CD4-positive, alpha-beta T cell treated with Interleukin-4 for 4 hours (primary cell): ENCODE measurements around the gene TRPM3.
"Not testable (repeated sequence)": the region's sequence is repeated elsewhere in the genome, so short reads cannot be mapped to it uniquely, and the experiment has no call there.

Source experiments
- DNase-seq: peaks from one replicate; pipeline ENCODE4 v3.0.0-alpha.2; 2020

The TRPM3 gene

DNA sequence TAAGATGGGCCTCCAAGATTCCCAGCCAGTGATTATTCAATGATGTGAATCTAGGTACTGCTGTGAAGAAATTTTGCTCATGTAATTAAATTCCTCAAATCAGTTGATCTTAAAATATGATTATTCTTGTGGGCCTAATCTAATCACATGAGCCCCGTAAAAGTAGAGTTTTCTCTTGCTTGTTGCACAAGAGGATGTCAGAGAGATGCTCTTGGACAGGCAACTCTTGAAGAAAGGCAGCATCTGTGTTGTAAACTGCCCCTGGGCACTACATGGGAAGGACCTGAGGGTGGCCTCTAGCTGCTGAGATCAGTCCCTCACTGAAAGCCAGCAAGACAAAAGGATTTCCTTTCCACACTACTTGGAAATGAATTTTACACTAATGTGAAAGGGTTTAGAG lies 132.9 kb downstream of the TRPM3 start:
- DNase-seq: no peak

DNA sequence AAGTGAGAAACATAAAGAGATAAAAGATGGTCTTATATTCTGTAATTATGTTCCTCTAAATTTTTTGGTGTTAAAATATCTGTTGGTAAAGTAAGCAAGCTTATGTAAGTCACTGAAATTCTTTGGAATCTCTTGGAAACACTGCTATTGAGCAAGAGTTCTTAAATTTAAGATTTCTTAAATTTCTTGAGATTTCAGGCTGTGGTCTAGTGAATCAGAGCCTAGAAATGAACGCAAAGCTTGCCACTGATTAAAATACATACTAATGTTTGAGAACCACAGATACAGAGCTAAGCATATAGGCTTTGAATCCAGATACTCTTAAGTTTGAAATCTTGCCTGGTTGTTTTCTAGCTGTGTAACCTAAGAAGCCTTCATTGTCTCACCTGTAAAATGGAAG lies 133.4 kb downstream of the TRPM3 start:
- DNase-seq: no peak

DNA sequence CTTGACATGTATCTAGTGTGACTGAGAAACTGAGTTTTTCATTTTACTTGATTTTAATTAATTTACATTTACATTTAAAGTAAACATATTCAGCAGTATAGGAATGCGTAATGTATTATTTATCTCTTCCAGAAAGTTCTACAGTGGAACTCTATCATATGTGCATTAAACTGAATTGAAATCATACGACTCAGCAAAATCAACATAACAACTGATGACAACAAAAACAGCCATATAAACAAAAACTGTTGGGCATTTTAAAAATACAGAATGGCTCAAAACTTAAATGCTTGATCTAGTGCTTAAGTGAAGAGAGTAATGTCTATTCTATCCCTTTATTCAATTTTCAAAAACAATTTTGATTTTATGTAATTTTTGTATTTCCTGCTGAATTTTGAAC lies 134.4 kb downstream of the TRPM3 start:
- DNase-seq: no peak

DNA sequence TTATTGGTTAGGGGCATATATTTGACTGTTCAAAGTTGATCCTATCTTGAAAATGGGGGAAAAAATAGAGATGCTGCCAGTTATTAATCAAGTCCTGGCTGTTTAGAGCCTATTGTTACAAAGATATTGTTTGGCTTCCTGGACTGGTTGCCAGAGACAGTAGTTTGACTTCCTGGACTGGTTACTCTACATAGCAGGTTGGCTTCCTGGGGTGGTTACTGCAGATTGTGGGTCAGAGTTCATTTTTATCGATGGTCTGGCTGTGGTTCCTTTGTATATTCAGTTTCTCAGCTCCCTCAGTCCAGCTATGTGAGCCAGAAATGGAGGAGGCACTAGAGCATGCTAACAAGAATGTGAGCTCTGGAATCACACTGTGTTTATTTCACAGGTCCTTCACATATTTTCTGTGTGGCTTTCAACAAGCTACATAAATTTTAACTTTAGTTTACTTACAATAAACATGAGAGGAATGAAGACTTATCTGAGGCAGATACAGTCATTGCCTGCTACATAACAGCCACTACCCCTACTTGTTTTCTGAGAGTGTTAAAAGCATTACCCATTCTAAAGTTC lies 137.6 kb downstream of the TRPM3 start:
- DNase-seq: no peak

DNA sequence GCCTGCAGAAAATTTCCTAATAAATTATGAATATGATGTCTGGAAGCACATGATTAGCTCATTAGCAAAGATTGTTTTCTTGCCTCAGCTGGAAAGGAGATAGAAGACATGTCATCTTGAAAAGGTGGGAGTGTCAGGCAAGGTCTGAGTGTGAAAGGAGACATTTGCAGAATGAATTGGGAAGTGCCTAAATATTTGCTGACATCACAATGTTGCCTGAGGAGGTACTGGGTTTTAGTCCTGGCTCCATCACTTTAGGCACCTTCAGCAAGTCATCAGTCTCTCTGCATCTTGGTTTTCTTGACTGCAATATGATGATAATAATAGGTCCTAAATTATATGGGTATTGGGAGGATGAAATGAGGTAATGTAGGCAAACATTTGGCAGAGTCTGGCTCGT lies 140.1 kb downstream of the TRPM3 start:
- no peak for DNase-seq

DNA sequence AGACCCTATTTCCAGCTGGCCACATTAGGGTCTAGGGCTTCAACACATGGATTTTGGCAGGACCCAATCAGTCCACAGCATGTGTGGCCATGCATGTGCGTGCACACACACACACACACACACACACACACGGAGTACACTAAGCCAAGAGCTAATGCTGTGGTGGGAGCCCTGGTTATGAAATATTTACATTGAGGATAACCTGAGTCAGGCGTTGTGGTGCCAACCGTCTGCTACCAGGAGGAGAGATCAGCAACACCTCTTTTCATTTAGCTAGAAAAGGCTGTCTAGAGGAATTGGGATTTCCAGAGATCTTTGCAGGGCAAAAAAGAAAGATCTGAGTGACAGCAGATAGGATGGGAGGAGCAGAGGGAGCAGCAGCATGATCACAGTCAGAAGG lies 141.5 kb downstream of the TRPM3 start:
- no peak for DNase-seq

DNA sequence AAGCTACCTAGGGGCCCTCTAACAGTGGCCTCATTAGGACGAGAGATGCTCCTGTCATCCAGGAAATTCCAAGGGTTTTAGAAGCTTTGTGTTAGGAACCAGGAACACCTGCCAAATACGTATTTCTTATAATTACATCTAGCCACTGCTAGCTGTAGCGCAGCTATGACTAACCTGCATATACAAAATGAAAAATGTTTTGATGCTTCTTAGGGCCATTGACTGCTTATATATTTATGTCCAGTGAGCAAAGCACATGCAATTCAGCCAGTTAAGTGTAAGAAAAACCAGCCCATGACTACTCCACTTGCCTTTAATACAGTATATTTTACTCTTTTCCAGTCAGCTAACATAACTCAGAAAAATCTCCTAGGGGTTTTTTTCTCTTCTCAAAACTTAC lies 143.3 kb downstream of the TRPM3 start:
- DNase-seq: no peak

DNA sequence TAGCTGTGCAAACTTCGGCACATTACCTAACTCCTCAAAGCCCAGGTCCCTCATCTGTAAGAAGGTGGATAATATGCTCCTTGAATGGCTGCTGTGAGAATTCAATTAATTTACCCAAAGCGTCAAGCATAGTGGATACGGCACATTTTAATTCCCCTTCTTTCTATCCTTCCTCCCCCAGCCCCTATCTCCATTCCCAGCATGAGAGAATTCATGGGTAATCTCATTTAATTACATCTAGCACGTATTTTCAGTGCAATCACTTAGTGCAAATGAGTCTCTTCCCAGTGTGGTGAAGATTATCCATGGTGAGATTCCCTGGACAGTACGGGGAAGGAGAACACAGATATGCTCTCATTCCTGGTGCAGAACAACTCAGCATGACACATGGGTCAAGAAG lies 145.6 kb downstream of the TRPM3 start:
- DNase-seq: no peak

DNA sequence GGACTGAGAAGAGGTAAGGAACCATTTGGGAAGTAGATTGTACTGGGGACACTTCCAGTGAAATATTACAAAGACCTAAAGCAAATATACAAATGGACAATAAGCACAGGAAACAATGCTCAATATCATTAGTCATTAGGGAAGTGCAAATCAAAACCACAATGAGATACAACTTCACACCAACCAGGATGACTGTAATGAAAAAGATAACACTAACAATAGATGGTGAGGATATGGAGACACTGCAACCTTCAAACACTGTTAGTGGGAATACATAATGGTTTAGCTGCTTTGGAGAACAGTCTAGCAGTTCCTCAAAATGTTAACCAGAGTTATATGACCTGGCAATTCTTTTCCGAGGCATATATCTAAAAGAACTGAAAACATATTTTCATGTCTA lies 149.7 kb downstream of the TRPM3 start:
- DNase-seq: no peak

DNA sequence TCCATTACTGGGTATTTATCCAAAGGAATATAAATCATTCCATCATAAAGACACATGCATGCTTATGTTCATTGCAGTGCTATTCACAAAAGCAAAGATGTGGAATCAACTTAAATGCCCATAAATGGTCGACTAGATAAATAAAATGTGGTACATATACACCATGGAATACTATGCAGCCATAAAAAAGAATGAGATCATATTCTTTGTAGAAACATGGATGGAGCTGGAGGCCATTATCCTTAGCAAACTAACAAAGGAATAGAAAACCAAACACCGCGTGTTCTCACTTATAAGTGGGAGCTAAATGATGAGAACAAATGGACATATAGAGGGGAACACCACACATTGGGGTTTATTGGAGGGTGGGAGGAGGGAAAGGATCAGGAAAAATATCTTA lies 155.0 kb downstream of the TRPM3 start:
- not testable (repeated sequence) for DNase-seq

DNA sequence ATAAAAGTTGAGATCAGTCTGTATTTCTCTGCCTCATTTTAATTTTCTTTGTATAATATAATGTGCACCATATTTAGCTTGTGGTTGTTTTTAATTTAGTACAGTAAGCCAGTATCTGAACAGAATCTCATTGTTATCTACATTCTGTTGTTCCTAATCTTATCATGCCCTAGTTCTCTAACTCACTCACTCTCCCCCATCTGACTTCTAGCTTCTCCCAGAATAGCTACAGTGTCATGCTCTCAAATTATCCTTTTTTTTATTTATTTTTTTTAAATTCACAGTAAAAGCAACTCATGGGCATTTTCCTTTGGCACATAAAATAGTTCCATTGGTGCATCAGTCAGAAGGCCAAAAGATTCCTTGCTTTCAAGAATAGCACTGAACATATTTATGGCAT lies 156.6 kb downstream of the TRPM3 start:
- DNase-seq: no peak

DNA sequence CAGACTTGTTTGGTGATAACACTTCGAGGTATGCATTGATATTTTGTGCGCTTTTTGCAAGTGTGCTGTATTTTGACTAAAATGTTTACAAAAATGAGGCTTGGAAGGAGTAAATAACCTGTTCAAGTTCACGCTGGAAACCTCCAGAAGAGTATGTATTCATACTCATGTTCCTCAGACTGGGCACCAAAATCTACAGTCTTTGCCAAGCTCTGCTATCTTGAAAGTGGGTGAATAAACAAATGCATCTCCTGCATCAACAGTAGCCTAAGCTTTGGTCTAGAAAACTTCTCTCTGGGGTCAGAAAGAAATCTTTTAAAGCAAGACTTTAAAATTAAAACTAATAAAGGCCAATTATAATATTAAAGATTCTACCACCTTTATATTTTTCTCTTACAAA lies 157.9 kb downstream of the TRPM3 start:
- DNase-seq: no peak

DNA sequence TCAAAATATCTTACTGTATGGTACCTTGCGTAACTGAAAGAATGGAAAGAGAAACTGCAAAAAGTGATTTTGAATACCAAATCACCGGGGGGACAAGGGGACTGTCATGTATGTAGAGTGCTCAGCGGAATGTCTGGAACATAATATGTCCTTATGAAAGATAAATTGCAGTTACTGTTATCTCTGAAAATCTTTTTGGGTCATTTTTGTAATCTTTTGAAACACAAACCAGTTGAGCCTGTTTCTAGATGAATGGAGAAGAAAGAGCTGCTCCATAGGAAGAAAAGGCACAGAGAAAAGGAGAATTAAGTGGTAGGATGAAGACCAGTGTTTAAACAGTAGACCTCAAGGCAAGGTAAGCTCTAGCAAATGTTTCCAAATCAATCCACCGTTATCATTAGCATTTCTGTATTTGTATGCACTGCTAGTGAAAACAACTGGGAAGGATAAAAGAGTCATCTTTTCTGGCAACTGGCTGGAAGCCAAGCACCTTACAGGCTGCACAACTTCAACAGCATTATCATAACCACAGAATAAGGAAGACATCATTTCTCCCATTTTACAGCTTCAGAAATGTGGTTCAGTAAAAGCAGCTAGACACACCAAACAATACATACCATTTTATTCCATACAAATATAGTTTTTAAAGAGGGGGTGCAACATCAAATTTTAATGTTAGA lies 158.5 kb downstream of the TRPM3 start:
- no peak for DNase-seq

DNA sequence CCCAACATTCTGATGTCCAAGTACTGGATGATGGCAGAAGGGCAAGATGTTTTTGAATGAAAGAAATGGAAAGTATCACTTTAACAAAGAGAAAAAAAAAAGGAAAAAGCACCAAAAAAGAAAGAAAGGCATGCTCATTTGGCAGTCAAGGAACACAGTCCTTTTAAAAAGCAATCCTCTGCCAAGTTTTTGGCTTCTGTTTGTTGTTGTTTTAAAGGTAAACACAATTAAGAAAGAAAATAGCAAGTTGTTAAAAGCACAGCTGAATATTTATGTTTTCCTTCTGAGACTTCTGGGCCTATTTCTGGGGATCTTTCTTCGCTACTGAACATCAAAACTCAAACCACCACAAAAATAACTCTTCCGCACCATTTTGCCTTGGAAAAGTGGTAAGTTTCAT lies 162.1 kb downstream of the TRPM3 start:
- DNase-seq: no peak

DNA sequence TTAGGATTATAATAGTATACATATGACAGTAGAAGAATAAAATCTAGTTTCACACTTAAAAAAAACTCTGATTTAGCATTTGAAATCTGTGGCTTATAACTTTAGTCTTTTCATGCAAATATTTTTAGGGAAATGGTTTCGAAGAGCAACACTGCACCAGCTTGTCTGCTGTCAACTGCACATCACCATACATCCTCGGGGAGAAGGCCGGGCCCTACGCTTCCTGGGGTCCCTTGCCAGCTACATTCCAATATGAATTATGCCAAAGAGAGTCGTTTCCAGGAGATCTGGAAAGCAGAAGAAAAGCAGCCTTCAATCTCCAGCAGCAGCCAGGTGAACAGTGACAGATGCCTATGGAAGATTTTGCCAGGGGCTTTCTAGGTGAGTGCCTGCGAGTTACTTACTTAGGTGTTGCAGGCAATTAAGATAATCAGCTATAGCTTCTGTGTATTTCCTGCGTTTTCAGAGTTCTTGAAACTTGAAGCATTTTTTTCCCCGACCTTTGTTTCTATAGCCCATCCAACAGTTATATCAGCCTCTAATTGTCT lies 166.8 kb downstream of the TRPM3 start:
- no peak for DNase-seq

DNA sequence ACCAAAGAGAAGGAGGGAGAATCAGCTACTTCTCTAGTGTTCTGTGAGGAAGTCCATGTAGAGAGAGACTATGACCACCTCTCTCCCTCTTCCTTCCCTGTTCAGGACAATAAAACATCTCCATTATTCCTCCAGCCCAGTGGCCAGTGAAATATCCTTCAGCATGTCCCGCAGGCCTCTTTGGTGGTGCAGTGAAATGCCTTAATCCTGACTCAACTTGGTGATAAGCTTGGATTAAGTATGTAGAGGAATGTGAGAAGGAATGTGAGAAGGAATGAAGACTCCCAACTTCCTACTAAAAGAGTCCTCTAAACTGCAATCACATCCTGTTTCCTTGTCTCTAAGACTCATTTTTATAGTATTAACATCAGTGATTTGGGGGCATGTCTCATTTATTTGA lies 167.3 kb downstream of the TRPM3 start:
- no peak for DNase-seq

DNA sequence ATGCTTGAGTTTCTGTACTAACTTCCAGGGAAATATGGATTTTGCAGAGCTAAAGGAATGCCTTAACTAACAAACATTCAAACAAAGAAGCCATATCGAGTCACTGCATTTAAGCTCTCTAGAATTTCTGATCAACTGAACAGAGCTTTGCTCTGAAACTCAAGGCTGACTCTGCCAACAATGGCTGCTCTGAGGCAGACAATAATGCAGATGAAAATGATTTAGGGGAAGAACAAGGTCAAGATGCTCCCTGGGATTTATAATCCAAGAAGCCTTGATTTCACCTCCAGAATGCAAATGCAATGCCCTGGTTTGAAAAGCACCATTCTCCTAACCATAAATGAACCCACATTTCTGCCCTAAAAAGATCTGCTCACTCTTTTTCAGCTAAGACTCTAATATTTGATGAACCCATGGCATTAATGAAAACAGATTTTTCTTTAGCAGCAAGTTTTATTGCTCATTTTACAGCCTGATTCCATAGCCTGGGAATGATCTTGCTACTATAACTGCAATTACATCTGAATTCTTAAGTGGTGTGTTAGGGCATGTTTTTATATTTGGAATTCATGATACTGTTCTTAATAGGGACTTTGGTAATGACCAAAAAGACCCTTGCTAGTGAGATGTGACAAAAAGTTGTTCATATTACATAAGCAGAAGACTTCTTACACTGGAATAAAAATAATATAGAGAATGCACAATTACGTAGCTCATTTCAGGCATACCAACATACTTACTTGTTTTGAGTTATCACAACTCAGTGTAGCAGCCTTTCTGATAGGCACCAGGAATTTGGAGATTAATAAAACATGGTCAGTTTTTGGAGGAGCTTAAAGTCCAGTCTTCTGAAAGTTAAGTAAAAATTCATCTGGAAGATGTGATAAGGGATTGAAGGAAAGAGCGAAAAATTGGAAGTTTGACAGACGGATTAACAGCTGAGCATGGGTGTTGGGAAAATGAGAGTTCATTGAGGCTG lies 169.4 kb downstream of the TRPM3 start:
- no peak for DNase-seq

DNA sequence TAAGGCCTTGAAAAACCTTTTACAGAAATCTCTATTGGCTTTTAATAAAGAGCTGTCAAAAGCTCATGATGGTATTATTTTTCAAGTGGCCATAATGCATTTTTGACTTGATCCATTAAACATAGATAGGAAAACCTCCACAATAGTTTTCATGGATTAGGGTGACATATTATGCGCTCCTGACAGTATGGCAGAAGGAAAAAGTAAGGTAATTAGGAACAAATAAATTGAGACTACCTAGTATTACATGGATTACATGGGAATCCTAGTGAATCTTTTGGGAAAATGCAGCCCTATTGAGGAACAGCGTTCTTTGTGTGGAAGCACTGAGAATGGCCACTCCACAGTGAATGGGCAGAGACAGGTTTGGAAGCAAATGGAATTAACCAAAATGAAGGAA lies 171.2 kb downstream of the TRPM3 start:
- no peak for DNase-seq

DNA sequence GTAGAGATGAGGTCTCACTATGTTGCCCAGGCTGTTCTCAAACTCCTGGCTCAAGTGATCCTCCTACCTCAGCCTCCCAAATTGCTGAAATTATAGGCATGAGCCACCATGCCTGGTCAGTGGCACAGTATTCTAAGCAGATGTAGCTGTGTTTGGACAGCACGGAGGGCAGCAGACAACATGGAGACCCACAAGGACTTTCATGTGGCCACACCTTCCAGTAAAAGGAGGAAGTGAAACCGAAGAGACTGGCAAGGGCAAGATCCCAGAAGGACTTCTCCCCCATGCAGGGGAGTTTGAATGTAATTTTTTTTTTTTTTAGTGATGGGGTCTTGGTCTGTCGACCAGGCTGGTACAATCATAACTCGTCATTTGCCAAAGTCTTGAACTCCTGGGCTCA lies 172.2 kb downstream of the TRPM3 start:
- DNase-seq: no peak

DNA sequence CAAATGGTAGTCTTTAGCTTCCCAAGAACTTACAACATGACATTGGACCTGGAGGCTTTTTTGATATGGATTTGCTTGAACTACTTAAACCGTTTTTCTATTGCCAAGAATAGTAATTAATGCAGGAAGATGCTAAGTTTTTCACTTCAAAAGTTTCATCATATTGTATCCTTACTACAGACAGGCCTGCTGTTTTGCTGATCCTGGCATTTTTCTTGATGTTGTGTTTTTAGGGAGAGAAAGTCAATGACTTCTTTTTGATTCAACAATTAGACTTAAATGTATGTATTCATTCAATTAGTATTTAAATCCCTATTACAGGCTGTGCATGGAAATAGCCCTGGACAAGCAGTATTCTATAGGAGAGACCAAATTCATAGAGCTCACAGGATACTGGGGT lies 172.7 kb downstream of the TRPM3 start:
- DNase-seq: no peak

DNA sequence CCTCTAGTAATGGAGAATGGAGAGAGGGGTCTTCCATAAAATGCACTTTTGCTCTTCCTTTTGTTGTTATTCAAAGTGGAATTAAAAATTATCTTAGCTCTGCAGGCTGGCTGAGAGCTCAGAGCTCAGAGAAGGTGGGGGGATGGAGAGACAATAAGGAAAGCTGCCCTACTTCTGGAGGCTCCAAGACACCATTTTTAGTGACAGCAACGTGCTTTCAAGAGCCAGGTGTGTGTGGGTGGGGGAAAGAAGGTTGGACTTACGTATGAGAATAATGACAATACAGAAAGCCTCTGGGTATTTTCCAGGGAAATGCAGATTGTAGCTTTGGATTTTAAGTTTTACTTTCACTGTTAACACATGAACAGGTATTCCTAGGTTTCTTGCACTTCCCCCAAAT lies 173.9 kb downstream of the TRPM3 start:
- no peak for DNase-seq

DNA sequence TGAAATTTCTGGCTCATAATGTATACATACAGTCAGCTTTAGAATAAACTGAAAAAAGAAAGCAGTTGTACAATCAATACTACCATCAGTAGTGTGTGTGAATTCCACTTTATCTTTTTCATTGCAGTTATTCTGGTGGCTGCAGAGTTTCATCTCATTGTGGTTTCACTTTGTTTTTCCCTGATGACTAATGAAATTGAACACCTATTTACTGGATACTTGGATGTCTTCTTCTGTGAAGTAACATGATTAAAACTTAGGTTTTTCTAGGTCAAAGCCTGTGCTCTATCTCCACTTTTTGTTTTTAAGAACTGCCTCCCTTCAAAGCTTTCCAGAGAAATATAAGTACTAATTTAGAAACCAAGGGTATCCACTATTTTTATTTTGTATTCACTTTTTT lies 174.3 kb downstream of the TRPM3 start:
- DNase-seq: no peak

DNA sequence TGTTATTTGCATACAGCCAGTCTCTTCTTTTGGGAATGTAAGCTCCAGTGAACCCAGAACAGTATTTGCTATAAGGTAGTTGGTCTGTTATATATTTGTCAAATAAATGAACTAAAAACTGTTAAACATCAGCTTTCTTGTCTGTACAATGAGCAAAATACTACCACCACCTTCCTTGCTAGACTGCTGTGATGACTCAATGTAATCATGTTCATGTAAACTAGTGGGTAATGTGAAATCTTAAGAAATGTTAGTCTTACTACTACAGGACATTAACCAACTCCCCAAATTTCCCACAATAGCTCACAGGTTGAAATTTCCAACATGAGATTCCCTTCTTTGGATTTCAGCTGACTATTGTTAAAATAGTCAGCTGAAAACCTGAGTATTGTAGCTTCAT lies 176.1 kb downstream of the TRPM3 start:
- DNase-seq: no peak

DNA sequence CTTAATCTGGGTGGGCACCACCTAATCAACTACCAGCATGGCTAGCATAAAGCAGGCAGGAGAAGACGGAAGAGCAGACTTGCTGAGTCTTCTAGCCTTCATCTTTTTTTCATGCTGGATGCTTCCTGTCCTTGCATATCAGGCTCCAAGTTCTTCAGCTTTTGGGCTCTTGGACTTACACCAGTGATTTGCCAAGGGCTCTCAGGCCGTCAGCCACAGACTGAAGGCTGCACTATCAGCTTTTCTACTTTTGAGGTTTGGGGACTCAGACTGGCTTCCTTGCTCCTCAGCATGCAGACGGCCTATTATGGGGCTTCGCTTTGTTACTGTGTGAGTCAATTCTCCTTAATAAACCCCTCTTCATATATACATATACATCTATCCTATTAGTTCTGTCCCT lies 180.2 kb downstream of the TRPM3 start:
- no peak for DNase-seq
